Measurements from ENCODE around the gene CGB2. TPM values are rescaled to one million over a fixed set of nuclear protein-coding genes. Genes with fewer than 3 reads are reported as not detected.

The CGB2 gene
- total RNA-seq, 2 donors from 2014 or later: 0.57 TPM; not detected in 1

DNA sequence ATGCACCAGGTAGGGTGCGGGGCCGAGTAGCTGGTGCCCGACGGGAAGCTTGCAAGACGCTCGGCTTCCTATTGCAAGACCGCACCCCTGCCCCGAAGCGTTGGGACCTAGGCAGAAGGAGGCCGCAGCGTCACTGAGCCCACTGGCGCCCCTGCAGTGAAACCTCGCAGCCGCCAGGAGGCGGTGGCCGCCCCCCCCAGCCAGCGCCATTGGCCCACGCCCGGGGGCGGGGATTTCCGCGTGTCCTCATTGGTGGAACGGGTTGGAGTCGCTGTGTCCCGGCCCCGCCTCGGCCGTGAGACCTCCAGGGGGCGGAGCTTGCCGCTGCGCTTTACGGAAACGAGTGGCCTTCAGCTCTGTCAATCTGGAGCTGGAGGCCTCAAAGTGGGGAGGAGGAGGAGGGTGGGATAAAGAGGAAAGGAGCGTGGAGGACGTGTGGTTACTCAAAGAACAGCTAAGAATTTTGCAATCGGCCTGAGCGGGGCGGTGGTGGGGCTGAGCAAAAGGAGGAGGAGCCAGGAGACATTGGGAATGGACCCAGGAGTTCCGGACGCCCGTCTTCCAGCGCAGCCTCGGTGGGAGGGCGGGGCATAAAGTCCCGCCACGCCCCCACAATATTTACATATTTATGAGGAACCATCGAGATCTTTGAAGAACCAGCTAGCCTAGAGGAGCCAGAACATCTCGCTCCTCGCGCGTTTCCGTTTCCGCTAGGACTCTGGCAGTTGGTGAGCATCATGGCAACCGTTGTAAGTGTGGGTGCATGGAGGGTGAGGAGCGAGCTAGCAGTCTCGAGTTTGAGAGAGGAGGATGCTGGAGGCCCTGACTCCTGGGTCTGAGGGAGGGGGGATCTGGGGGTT, 38.3 kb upstream of the CGB2 start, which contains the start of the genes GYS1 and RUVBL2:
TSS of gene GYS1 (minus strand) at position 135 of the 860 bp plus-strand sequence. CDS start 197 bp downstream, outside the sequence.
TSS of gene RUVBL2 (plus strand) at position 713 of the 860 bp plus-strand sequence. CDS start at position 738, 25 bp downstream.
- H3K4me1 ChIP-seq (ENCODE audit: control insufficient read depth, insufficient read depth, low read length): peaks cover 4% of the 10 kb centered on the region
- H3K4me1 Mint-ChIP-seq: peaks cover 23% of the 10 kb centered on the region
- H3K27me3 Mint-ChIP-seq (ENCODE audit: insufficient read depth): no peaks in the 10 kb centered on the region
- H3K27ac ChIP-seq (ENCODE audit: low read depth, low read length): peak within 1 kb of the TSS; percentile 85
- TF ChIP-seq, protein P1, sequence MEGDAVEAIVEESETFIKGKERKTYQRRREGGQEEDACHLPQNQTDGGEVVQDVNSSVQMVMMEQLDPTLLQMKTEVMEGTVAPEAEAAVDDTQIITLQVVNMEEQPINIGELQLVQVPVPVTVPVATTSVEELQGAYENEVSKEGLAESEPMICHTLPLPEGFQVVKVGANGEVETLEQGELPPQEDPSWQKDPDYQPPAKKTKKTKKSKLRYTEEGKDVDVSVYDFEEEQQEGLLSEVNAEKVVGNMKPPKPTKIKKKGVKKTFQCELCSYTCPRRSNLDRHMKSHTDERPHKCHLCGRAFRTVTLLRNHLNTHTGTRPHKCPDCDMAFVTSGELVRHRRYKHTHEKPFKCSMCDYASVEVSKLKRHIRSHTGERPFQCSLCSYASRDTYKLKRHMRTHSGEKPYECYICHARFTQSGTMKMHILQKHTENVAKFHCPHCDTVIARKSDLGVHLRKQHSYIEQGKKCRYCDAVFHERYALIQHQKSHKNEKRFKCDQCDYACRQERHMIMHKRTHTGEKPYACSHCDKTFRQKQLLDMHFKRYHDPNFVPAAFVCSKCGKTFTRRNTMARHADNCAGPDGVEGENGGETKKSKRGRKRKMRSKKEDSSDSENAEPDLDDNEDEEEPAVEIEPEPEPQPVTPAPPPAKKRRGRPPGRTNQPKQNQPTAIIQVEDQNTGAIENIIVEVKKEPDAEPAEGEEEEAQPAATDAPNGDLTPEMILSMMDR (conservative IDR thresholded peaks at IDR 0.05): peak; percentile 98
- H3K27me3 ChIP-seq (ENCODE audit: control insufficient read depth, insufficient read depth, low read length, poor library complexity, severe bottlenecking): no peaks in the 10 kb centered on the region
- WGBS, 2 experiments (ENCODE audit: insufficient coverage in 1 of 2, insufficient read length in 1 of 2): 0% methylated on average over 8 to 56 of the region's 56 CpGs
- peak within 1 kb of the TSS; percentile 100 for H3K4me3 ChIP-seq (ENCODE audit: low read length)
- H3K9me3 Mint-ChIP-seq: no peaks in the 10 kb centered on the region
- peaks cover 4% of the 10 kb centered on the region for H3K36me3 ChIP-seq (ENCODE audit: control insufficient read depth, insufficient read depth, low read length)
- H3K9ac ChIP-seq (ENCODE audit: extremely low read depth, low read length, poor library complexity, severe bottlenecking): peak within 1 kb of the TSS; percentile 83
- peak within 1 kb of the TSS; percentile 99 for H3K27ac Mint-ChIP-seq
- H3K36me3 Mint-ChIP-seq (ENCODE audit: low read depth): peaks cover 26% of the 10 kb centered on the region
- peak; percentile 100 for DNase-seq
- H3K4me3 Mint-ChIP-seq: peak within 1 kb of the TSS; percentile 97
- H3K9me3 ChIP-seq (ENCODE audit: control insufficient read depth, low read length): no peaks in the 10 kb centered on the region

- Histone ChIP-seq H3K9ac (ENCODE audit: extremely low read depth, low read length, poor library complexity, severe bottlenecking) (peak overlapping the region; percentile 80), H3K9me3 (ENCODE audit: control insufficient read depth, low read length) (no peaks in the 10 kb centered on the region), H3K4me3 (ENCODE audit: low read length) (peak overlapping the region; percentile 100), H3K27me3 (ENCODE audit: control insufficient read depth, insufficient read depth, low read length, poor library complexity, severe bottlenecking) (no peaks in the 10 kb centered on the region), H3K36me3 (ENCODE audit: control insufficient read depth, insufficient read depth, low read length) (no peaks in the 10 kb centered on the region), H3K4me1 (ENCODE audit: control insufficient read depth, insufficient read depth, low read length) (peaks cover 4% of the 10 kb centered on the region), H3K27ac (ENCODE audit: low read depth, low read length) (no peak overlapping the region)
- Mint-ChIP-seq H3K27ac (peak overlapping the region; percentile 99), H3K27me3 (ENCODE audit: insufficient read depth) (no peaks in the 10 kb centered on the region), H3K9me3 (no peaks in the 10 kb centered on the region), H3K36me3 (ENCODE audit: low read depth) (peaks cover 20% of the 10 kb centered on the region), H3K4me1 (peaks cover 23% of the 10 kb centered on the region), H3K4me3 (peak overlapping the region; percentile 97)
- DNase-seq: no peak
- WGBS, 2 experiments (ENCODE audit: insufficient coverage in 1 of 2, insufficient read length in 1 of 2): 0 to 2% methylated on average over 1 to 13 of the region's 13 CpGs
- TF ChIP-seq, protein P1 (conservative IDR thresholded peaks at IDR 0.05): no peak
Measured at GRCh38 chr19:48994035-48994386, 37.7 kb upstream of the CGB2 start.

GRCh38 chr19:48997972-48998371, 33.7 kb upstream of the CGB2 start:
- H3K27me3 Mint-ChIP-seq (ENCODE audit: insufficient read depth): no peaks in the 10 kb centered on the region
- TF ChIP-seq, protein P1 (conservative IDR thresholded peaks at IDR 0.05): peak; percentile 77
- DNase-seq: peak; percentile 93
- Histone ChIP-seq H3K27ac (ENCODE audit: low read depth, low read length) (no peak overlapping the region), H3K36me3 (ENCODE audit: control insufficient read depth, insufficient read depth, low read length) (peaks cover 21% of the 10 kb centered on the region), H3K4me1 (ENCODE audit: control insufficient read depth, insufficient read depth, low read length) (peaks cover 4% of the 10 kb centered on the region), H3K27me3 (ENCODE audit: control insufficient read depth, insufficient read depth, low read length, poor library complexity, severe bottlenecking) (no peaks in the 10 kb centered on the region), H3K9ac (ENCODE audit: extremely low read depth, low read length, poor library complexity, severe bottlenecking) (no peak overlapping the region), H3K4me3 (ENCODE audit: low read length) (no peak overlapping the region), H3K9me3 (ENCODE audit: control insufficient read depth, low read length) (no peaks in the 10 kb centered on the region)
- H3K9me3 Mint-ChIP-seq: no peaks in the 10 kb centered on the region
- H3K4me3 Mint-ChIP-seq: no peak overlapping the region
- peaks cover 16% of the 10 kb centered on the region for H3K36me3 Mint-ChIP-seq (ENCODE audit: low read depth)
- H3K27ac Mint-ChIP-seq: no peak overlapping the region
- WGBS, 2 experiments (ENCODE audit: insufficient coverage in 1 of 2, insufficient read length in 1 of 2): 89 to 91% methylated on average over 4 to 5 of the region's 5 CpGs
- H3K4me1 Mint-ChIP-seq: peaks cover 16% of the 10 kb centered on the region
